GM23338 (cell line): Measurements from ENCODE around the gene CDK14. TPM values are rescaled to one million over a fixed set of nuclear protein-coding genes. Genes with fewer than 3 reads are reported as not detected.

Experiments
- ATAC-seq: fragments of 200-7000 bp; cut with Tn5 transposase; 3 replicates; pipeline ENCODE4 v1.9.1; 2020
- DNase-seq: peaks from one replicate; pipeline ENCODE4 v3.0.0-alpha.2; 2015; ENCODE audit warnings: low spot score
- H2AFZ ChIP-seq: fragments of 200-600 bp; sonication (generic); 2 replicates; pipeline ENCODE4 v1.8.0; 2016; ENCODE audit warnings: antibody characterized with exemption, mild to moderate bottlenecking, moderate library complexity
- H3F3A ChIP-seq: fragments of 200-600 bp; sonication (generic); replicated peaks from 2 replicates; pipeline ENCODE4 v1.8.0; 2017; ENCODE audit warnings: antibody characterized with exemption, mixed run types, low read depth
- H3K27ac ChIP-seq: fragments of 200-600 bp; sonication (generic); 2 replicates; pipeline ENCODE4 v1.6.1; 2016; ENCODE audit warnings: low read depth
- H3K27me3 ChIP-seq: fragments of 200-600 bp; sonication (generic); 2 replicates; pipeline ENCODE4 v1.8.0; 2016; ENCODE audit warnings: mild to moderate bottlenecking, mixed run types, moderate library complexity; ENCODE audit not compliant: insufficient read depth
- H3K36me3 ChIP-seq: fragments of 200-600 bp; sonication (generic); 2 replicates; pipeline ENCODE4 v1.8.0; 2016; ENCODE audit warnings: mild to moderate bottlenecking; ENCODE audit not compliant: insufficient read depth
- H3K4me1 ChIP-seq: fragments of 200-600 bp; sonication (generic); 2 replicates; pipeline ENCODE4 v1.8.0; 2016; ENCODE audit warnings: mild to moderate bottlenecking, moderate library complexity; ENCODE audit not compliant: insufficient read depth
- H3K4me2 ChIP-seq: fragments of 200-600 bp; sonication (generic); 2 replicates; pipeline ENCODE4 v1.7.1; 2017; ENCODE audit warnings: mixed run types
- H3K4me3 ChIP-seq: fragments of 200-600 bp; sonication (generic); 2 replicates; pipeline ENCODE4 v1.6.1; 2016; ENCODE audit warnings: mixed run types
- H3K79me2 ChIP-seq: fragments of 200-600 bp; sonication (generic); replicated peaks from 2 replicates; pipeline ENCODE4 v1.8.0; 2017; ENCODE audit warnings: mild to moderate bottlenecking; ENCODE audit not compliant: insufficient read depth
- H3K9me2 ChIP-seq: fragments of 200-600 bp; sonication (generic); 2 replicates; pipeline ENCODE4 v1.8.0; 2017; ENCODE audit not compliant: insufficient read depth
- H4K20me1 ChIP-seq: fragments of 200-600 bp; sonication (generic); replicated peaks from 2 replicates; pipeline ENCODE4 v1.8.0; 2017; ENCODE audit warnings: mild to moderate bottlenecking; ENCODE audit not compliant: insufficient read depth
- H3K27ac Mint-ChIP-seq: 2 replicates; pipeline ENCODE4 v1.8.0; 2020; ENCODE audit warnings: inconsistent platforms, mild to moderate bottlenecking, moderate library complexity, mixed read lengths
- H3K27me3 Mint-ChIP-seq: 3 replicates; pipeline ENCODE4 v1.8.0; 2022; ENCODE audit warnings: low read depth, mild to moderate bottlenecking, moderate library complexity, mixed read lengths, inconsistent platforms; ENCODE audit not compliant: insufficient read depth, poor library complexity
- H3K36me3 Mint-ChIP-seq: 3 replicates; pipeline ENCODE4 v1.8.0; 2021; ENCODE audit warnings: low read depth, mild to moderate bottlenecking, inconsistent platforms, moderate library complexity, mixed read lengths
- H3K4me1 Mint-ChIP-seq: 3 replicates; pipeline ENCODE4 v1.8.0; 2020; ENCODE audit warnings: mild to moderate bottlenecking, inconsistent platforms, mixed read lengths
- H3K4me3 Mint-ChIP-seq: 3 replicates; pipeline ENCODE4 v1.8.0; 2021; ENCODE audit warnings: moderate library complexity, mild to moderate bottlenecking, inconsistent platforms, mixed read lengths
- H3K9me3 Mint-ChIP-seq: 3 replicates; pipeline ENCODE4 v1.8.0; 2020; ENCODE audit warnings: moderate library complexity, mild to moderate bottlenecking, inconsistent platforms, mixed read lengths
- CREB1 ChIP-seq: fragments of 250-450 bp; sonication (Bioruptor Pico); IDR thresholded peaks from 2 replicates; pipeline ENCODE4 v1.5.0; 2020; ENCODE audit warnings: low read depth, mild to moderate bottlenecking, moderate library complexity
- CTCF ChIP-seq, 2 experiments: fragments of 200-600 bp in 1 of 2; sonication (generic) in 1 of 2; conservative IDR thresholded peaks; 2 replicates each; pipeline versions ENCODE4 v1.5.1 to v1.6.1; 2016 to 2017; ENCODE audit warnings: antibody characterized with exemption in 2 of 2, low read depth in 2 of 2, mild to moderate bottlenecking in 2 of 2, moderate library complexity in 1 of 2
- EZH2 ChIP-seq: fragments of 200-600 bp; sonication (generic); IDR thresholded peaks from one replicate; pipeline ENCODE4 v1.8.0; 2017; ENCODE audit warnings: antibody characterized with exemption, mild to moderate bottlenecking, low read depth; ENCODE audit not compliant: unreplicated experiment
- EZH2phosphoT487 ChIP-seq: fragments of 200-600 bp; sonication (generic); IDR thresholded peaks from one replicate; pipeline ENCODE4 v1.8.1; 2018; ENCODE audit warnings: antibody characterized with exemption; ENCODE audit not compliant: unreplicated experiment
- JUNB ChIP-seq: IDR thresholded peaks from one replicate; pipeline ENCODE4 v1.6.1; 2016; ENCODE audit warnings: antibody characterized with exemption; ENCODE audit not compliant: unreplicated experiment
- NANOG ChIP-seq: IDR thresholded peaks from 2 replicates; pipeline ENCODE4 v1.6.1; 2016; ENCODE audit warnings: antibody characterized with exemption, borderline replicate concordance
- POLR2AphosphoS5 ChIP-seq: IDR thresholded peaks from 2 replicates; pipeline ENCODE4 v1.6.1; 2016; ENCODE audit warnings: antibody characterized with exemption, low read depth
- STAT1 ChIP-seq: IDR thresholded peaks from one replicate; pipeline ENCODE4 v1.6.1; 2016; ENCODE audit warnings: antibody characterized with exemption; ENCODE audit not compliant: unreplicated experiment
- ZNF114 ChIP-seq: fragments of 250-450 bp; sonication (Bioruptor Pico); IDR thresholded peaks from 2 replicates; pipeline ENCODE4 v1.5.0; 2020; ENCODE audit warnings: mild to moderate bottlenecking, moderate library complexity
- ZNF331 ChIP-seq: fragments of 250-450 bp; sonication (Bioruptor Pico); IDR thresholded peaks from 2 replicates; pipeline ENCODE4 v1.5.0; 2020; ENCODE audit warnings: low read depth, mild to moderate bottlenecking, moderate library complexity
- polyA plus RNA-seq: library from polyadenylated mRNA; unstranded; fragments of >200 nt; fragmentation: Nextera tagmentation; extraction: Ambion mirVana; gene quantifications from 2 replicates; pipeline ENCODE4 v1.2.1, GENCODE V29; 2016
- total RNA-seq: library from RNA; depleted of rRNA; stranded (reverse); fragments of >200 nt; shearing (Covaris generic); gene quantifications from 2 replicates; pipeline ENCODE4 v1.2.3, GENCODE V29; 2014
- TF ChIP-seq, protein P1 (sequence below): IDR thresholded peaks from one replicate; pipeline ENCODE4 v1.6.1; 2018; ENCODE audit warnings: antibody characterized with exemption; ENCODE audit not compliant: unreplicated experiment
- TF ChIP-seq, protein P2 (sequence below): IDR thresholded peaks from 2 replicates; pipeline ENCODE4 v1.6.1; 2016; ENCODE audit warnings: antibody characterized with exemption
- TF ChIP-seq, protein P3 (sequence below): fragments of 250-450 bp; sonication (Bioruptor Pico); IDR thresholded peaks from 2 replicates; pipeline ENCODE4 v1.5.0; 2020; ENCODE audit warnings: mild to moderate bottlenecking, moderate library complexity

The CDK14 gene
- total and polyA plus RNA-seq, 2 experiments from 2014 or later = 11.2 to 24.0 TPM

DNA sequence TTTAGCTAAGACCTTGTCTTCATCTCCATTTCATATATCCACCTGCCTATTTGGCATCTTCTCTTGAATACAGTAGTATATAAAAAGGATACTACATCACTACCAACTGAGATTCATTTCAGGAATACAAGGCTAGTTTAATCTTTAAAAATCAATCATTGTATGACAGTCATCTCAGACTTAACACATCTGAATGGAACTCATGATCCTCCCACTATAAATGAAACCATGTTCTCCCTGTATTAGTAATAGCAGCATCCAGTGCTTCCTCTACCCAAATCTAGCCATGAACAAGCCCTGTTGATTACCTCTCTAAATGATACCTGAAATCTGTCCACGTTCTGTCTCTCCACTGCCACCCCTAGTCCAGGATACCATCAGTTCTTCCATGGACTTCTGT, 196.2 kb downstream of the CDK14 start:
- no peaks in the 10 kb centered on the region for H3K79me2 ChIP-seq
- H3K4me3 Mint-ChIP-seq = no peak overlapping the region
- no peak overlapping the region for H3K4me3 ChIP-seq
- no peak overlapping the region for H3K27ac ChIP-seq
- TF ChIP-seq EZH2phosphoT487 = no peak
- TF ChIP-seq POLR2AphosphoS5 = no peak
- TF ChIP-seq EZH2 = no peak
- no peak for TF ChIP-seq ZNF331 (CRISPR knock-in tag)
- TF ChIP-seq CREB1 (CRISPR knock-in tag) = no peak
- TF ChIP-seq, protein P1, sequence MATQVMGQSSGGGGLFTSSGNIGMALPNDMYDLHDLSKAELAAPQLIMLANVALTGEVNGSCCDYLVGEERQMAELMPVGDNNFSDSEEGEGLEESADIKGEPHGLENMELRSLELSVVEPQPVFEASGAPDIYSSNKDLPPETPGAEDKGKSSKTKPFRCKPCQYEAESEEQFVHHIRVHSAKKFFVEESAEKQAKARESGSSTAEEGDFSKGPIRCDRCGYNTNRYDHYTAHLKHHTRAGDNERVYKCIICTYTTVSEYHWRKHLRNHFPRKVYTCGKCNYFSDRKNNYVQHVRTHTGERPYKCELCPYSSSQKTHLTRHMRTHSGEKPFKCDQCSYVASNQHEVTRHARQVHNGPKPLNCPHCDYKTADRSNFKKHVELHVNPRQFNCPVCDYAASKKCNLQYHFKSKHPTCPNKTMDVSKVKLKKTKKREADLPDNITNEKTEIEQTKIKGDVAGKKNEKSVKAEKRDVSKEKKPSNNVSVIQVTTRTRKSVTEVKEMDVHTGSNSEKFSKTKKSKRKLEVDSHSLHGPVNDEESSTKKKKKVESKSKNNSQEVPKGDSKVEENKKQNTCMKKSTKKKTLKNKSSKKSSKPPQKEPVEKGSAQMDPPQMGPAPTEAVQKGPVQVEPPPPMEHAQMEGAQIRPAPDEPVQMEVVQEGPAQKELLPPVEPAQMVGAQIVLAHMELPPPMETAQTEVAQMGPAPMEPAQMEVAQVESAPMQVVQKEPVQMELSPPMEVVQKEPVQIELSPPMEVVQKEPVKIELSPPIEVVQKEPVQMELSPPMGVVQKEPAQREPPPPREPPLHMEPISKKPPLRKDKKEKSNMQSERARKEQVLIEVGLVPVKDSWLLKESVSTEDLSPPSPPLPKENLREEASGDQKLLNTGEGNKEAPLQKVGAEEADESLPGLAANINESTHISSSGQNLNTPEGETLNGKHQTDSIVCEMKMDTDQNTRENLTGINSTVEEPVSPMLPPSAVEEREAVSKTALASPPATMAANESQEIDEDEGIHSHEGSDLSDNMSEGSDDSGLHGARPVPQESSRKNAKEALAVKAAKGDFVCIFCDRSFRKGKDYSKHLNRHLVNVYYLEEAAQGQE = no peak
- TF ChIP-seq JUNB = no peak
- no peak for TF ChIP-seq CTCF (conservative IDR thresholded peaks at IDR 0.05; ENCODE audit: low read depth in 2 of 2)
- TF ChIP-seq STAT1 = no peak
- TF ChIP-seq, protein P2, sequence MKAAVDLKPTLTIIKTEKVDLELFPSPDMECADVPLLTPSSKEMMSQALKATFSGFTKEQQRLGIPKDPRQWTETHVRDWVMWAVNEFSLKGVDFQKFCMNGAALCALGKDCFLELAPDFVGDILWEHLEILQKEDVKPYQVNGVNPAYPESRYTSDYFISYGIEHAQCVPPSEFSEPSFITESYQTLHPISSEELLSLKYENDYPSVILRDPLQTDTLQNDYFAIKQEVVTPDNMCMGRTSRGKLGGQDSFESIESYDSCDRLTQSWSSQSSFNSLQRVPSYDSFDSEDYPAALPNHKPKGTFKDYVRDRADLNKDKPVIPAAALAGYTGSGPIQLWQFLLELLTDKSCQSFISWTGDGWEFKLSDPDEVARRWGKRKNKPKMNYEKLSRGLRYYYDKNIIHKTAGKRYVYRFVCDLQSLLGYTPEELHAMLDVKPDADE = no peak
- TF ChIP-seq, protein P3, sequence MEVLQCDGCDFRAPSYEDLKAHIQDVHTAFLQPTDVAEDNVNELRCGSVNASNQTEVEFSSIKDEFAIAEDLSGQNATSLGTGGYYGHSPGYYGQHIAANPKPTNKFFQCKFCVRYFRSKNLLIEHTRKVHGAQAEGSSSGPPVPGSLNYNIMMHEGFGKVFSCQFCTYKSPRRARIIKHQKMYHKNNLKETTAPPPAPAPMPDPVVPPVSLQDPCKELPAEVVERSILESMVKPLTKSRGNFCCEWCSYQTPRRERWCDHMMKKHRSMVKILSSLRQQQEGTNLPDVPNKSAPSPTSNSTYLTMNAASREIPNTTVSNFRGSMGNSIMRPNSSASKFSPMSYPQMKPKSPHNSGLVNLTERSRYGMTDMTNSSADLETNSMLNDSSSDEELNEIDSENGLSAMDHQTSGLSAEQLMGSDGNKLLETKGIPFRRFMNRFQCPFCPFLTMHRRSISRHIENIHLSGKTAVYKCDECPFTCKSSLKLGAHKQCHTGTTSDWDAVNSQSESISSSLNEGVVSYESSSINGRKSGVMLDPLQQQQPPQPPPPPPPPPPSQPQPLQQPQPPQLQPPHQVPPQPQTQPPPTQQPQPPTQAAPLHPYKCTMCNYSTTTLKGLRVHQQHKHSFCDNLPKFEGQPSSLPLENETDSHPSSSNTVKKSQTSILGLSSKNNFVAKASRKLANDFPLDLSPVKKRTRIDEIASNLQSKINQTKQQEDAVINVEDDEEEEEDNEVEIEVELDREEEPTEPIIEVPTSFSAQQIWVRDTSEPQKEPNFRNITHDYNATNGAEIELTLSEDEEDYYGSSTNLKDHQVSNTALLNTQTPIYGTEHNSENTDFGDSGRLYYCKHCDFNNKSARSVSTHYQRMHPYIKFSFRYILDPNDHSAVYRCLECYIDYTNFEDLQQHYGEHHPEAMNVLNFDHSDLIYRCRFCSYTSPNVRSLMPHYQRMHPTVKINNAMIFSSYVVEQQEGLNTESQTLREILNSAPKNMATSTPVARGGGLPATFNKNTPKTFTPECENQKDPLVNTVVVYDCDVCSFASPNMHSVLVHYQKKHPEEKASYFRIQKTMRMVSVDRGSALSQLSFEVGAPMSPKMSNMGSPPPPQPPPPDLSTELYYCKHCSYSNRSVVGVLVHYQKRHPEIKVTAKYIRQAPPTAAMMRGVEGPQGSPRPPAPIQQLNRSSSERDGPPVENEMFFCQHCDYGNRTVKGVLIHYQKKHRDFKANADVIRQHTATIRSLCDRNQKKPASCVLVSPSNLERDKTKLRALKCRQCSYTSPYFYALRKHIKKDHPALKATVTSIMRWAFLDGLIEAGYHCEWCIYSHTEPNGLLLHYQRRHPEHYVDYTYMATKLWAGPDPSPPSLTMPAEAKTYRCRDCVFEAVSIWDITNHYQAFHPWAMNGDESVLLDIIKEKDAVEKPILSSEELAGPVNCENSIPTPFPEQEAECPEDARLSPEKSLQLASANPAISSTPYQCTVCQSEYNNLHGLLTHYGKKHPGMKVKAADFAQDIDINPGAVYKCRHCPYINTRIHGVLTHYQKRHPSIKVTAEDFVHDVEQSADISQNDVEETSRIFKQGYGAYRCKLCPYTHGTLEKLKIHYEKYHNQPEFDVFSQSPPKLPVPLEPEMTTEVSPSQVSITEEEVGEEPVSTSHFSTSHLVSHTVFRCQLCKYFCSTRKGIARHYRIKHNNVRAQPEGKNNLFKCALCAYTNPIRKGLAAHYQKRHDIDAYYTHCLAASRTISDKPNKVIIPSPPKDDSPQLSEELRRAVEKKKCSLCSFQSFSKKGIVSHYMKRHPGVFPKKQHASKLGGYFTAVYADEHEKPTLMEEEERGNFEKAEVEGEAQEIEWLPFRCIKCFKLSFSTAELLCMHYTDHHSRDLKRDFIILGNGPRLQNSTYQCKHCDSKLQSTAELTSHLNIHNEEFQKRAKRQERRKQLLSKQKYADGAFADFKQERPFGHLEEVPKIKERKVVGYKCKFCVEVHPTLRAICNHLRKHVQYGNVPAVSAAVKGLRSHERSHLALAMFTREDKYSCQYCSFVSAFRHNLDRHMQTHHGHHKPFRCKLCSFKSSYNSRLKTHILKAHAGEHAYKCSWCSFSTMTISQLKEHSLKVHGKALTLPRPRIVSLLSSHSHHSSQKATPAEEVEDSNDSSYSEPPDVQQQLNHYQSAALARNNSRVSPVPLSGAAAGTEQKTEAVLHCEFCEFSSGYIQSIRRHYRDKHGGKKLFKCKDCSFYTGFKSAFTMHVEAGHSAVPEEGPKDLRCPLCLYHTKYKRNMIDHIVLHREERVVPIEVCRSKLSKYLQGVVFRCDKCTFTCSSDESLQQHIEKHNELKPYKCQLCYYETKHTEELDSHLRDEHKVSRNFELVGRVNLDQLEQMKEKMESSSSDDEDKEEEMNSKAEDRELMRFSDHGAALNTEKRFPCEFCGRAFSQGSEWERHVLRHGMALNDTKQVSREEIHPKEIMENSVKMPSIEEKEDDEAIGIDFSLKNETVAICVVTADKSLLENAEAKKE (CRISPR knock-in tag) = no peak
- no peak for TF ChIP-seq NANOG
- TF ChIP-seq ZNF114 (CRISPR knock-in tag) = no peak
- no peaks in the 10 kb centered on the region for H3K9me2 ChIP-seq
- ATAC-seq (no peak), DNase-seq (no peak)
- no peaks in the 10 kb centered on the region for H3K27me3 ChIP-seq
- peaks cover 41% of the 10 kb centered on the region for H3K36me3 Mint-ChIP-seq
- no peaks in the 10 kb centered on the region for H4K20me1 ChIP-seq
- no peaks in the 10 kb centered on the region for H3K4me1 ChIP-seq
- H3K4me2 ChIP-seq = no peak overlapping the region
- H3K36me3 ChIP-seq = peaks cover 17% of the 10 kb centered on the region
- H2AFZ ChIP-seq = no peak overlapping the region
- no peaks in the 10 kb centered on the region for H3F3A ChIP-seq
- H3K4me1 Mint-ChIP-seq = peaks cover 5% of the 10 kb centered on the region; the same call in 2 of the 3 replicates
- H3K9me3 Mint-ChIP-seq = peaks cover 31% of the 10 kb centered on the region
- no peaks in the 10 kb centered on the region for H3K27me3 Mint-ChIP-seq
- no peak overlapping the region for H3K27ac Mint-ChIP-seq
